ENCODE results near the gene FUNDC2. TPM values are rescaled to one million over a fixed set of nuclear protein-coding genes. Genes with fewer than 3 reads are reported as not detected.

The FUNDC2 gene
- total and polyA plus RNA-seq, 2 of the 13 experiments (the other 11 are each of a cell fraction or from before 2014, with no cell fraction given): 65.3 to 109 TPM

- TF ChIP-seq AHDC1 (CRISPR knock-in tag; IDR thresholded peaks at IDR 0.05; ENCODE audit: borderline replicate concordance) (no peak), SSRP1 (CRISPR knock-in tag; IDR thresholded peaks at IDR 0.05) (no peak), KDM4B (CRISPR knock-in tag; IDR thresholded peaks at IDR 0.05) (no peak), NFYC (CRISPR knock-in tag; IDR thresholded peaks at IDR 0.05) (no peak), DNMT1 (CRISPR knock-in tag; IDR thresholded peaks at IDR 0.05) (no peak), CHCHD3 (CRISPR knock-in tag; IDR thresholded peaks at IDR 0.05) (no peak), PCBP2 (optimal IDR thresholded peaks at IDR 0.05; ENCODE audit: low read depth, low read length, poor library complexity, severe bottlenecking) (no peak), POLR2AphosphoS2 (IDR thresholded peaks at IDR 0.05; ENCODE audit: low read depth, low read length) (no peak), NCOA1 (CRISPR knock-in tag; IDR thresholded peaks at IDR 0.05) (no peak), ADNP (CRISPR knock-in tag; IDR thresholded peaks at IDR 0.05) (no peak), TRAFD1 (CRISPR knock-in tag; IDR thresholded peaks at IDR 0.05; ENCODE audit: borderline replicate concordance) (no peak), SNAPC2 (CRISPR knock-in tag; IDR thresholded peaks at IDR 0.05) (peak; percentile 33; the same call in 1 of the 2 replicates), TBX2 (CRISPR knock-in tag; IDR thresholded peaks at IDR 0.05; ENCODE audit: borderline replicate concordance) (peak; percentile 80; the same call in 1 of the 2 replicates), ZNF703 (CRISPR knock-in tag; IDR thresholded peaks at IDR 0.05; ENCODE audit: borderline replicate concordance) (no peak)
- TF ChIP-seq, protein P1, sequence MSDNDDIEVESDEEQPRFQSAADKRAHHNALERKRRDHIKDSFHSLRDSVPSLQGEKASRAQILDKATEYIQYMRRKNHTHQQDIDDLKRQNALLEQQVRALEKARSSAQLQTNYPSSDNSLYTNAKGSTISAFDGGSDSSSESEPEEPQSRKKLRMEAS (IDR thresholded peaks at IDR 0.05): peak; percentile 89
- TF ChIP-seq, protein P2, sequence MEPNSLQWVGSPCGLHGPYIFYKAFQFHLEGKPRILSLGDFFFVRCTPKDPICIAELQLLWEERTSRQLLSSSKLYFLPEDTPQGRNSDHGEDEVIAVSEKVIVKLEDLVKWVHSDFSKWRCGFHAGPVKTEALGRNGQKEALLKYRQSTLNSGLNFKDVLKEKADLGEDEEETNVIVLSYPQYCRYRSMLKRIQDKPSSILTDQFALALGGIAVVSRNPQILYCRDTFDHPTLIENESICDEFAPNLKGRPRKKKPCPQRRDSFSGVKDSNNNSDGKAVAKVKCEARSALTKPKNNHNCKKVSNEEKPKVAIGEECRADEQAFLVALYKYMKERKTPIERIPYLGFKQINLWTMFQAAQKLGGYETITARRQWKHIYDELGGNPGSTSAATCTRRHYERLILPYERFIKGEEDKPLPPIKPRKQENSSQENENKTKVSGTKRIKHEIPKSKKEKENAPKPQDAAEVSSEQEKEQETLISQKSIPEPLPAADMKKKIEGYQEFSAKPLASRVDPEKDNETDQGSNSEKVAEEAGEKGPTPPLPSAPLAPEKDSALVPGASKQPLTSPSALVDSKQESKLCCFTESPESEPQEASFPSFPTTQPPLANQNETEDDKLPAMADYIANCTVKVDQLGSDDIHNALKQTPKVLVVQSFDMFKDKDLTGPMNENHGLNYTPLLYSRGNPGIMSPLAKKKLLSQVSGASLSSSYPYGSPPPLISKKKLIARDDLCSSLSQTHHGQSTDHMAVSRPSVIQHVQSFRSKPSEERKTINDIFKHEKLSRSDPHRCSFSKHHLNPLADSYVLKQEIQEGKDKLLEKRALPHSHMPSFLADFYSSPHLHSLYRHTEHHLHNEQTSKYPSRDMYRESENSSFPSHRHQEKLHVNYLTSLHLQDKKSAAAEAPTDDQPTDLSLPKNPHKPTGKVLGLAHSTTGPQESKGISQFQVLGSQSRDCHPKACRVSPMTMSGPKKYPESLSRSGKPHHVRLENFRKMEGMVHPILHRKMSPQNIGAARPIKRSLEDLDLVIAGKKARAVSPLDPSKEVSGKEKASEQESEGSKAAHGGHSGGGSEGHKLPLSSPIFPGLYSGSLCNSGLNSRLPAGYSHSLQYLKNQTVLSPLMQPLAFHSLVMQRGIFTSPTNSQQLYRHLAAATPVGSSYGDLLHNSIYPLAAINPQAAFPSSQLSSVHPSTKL (CRISPR knock-in tag; IDR thresholded peaks at IDR 0.05): peak; percentile 48; the same call in 1 of the 2 replicates
- TF ChIP-seq, protein P3, sequence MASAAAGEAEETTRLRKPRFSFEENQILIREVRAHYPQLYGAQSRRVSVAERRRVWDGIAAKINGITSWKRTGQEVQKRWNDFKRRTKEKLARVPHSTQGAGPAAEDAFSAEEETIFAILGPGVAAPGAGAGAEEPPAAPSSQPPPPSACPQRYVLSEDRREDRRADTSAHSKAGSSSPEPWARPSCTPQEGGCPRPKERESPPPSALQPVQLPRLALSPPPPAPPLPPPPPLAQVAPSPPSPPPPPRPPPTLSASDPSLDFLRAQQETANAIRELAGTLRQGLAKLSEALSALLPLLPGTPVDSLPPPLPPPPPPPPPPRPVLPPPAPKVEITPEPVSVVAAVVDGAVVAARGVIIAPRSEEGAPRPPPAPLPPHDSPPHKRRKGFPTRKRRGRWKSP (CRISPR knock-in tag; IDR thresholded peaks at IDR 0.05): no peak
These were observed at the start of gene FUNDC2 (continued) for GRCh38 chrX:155026727-155027508.

All from HepG2 (cell line).